ENCODE measurements around the gene IRAK1. TPM values are rescaled to one million over a fixed set of nuclear protein-coding genes. Genes with fewer than 3 reads are reported as not detected.

IRAK1 gene
- total and polyA plus RNA-seq, 2 of the 8 experiments (the other 6 are each of a cell fraction or from before 2014, with no cell fraction given), result 26.6 to 41.7 TPM

GRCh38 chrX:154064637-154065435, 45.1 kb upstream of the IRAK1 start:
- Histone ChIP-seq H3K79me2 (ENCODE audit: control insufficient read depth in 1 of 2, insufficient read depth in 2 of 2, low read length in 2 of 2) (peaks cover 0 to 64% of the 10 kb centered on the region in 2 experiments; a peak in 2 of 4 replicates), H3K56ac (replicated peaks; ENCODE audit: insufficient read length, low read depth, low read length) (no peak overlapping the region), H3K27me3 (replicated peaks in 1 of 4; ENCODE audit: control insufficient read depth in 3 of 4, extremely low read depth in 1 of 4, insufficient read depth in 3 of 4, low read length in 3 of 4) (no peaks in the 10 kb centered on the region), H3K14ac (ENCODE audit: insufficient read length) (no peak overlapping the region), H3K23me2 (ENCODE audit: low read depth, low read length) (no peaks in the 10 kb centered on the region), H4K8ac (ENCODE audit: extremely low read depth, insufficient read depth, low read length) (no peak overlapping the region), H3K9me3 (ENCODE audit: insufficient read depth in 2 of 2, low read depth in 1 of 2, low read length in 1 of 2) (no peaks in the 10 kb centered on the region), H2BK12ac (ENCODE audit: low read depth, low read length) (no peak overlapping the region), H2AFZ (ENCODE audit: low read length) (no peak overlapping the region), H2BK15ac (ENCODE audit: low read length) (no peak overlapping the region), H3K18ac (ENCODE audit: extremely low read depth, low read length) (no peak overlapping the region), H3K4me1 (replicated peaks in 1 of 4; ENCODE audit: control insufficient read depth in 3 of 4, insufficient read depth in 4 of 4, low read length in 3 of 4) (no peaks in the 10 kb centered on the region), H4K91ac (replicated peaks; ENCODE audit: insufficient read length, low read length) (no peak overlapping the region), H3K79me1 (ENCODE audit: low read depth, low read length) (no peaks in the 10 kb centered on the region), H2BK20ac (ENCODE audit: low read length) (no peak overlapping the region), H4K20me1 (replicated peaks in 1 of 2; ENCODE audit: control insufficient read depth in 1 of 2, insufficient read depth in 2 of 2, low read length in 2 of 2) (peaks cover 3 to 9% of the 10 kb centered on the region in 2 experiments), H2BK5ac (ENCODE audit: low read depth, low read length) (no peak overlapping the region), H4K5ac (ENCODE audit: insufficient read length, low read depth, low read length) (no peak overlapping the region), H3K27ac (ENCODE audit: low read depth, low read length) (no peak overlapping the region), H3K9ac (replicated peaks in 1 of 4; ENCODE audit: extremely low read depth in 1 of 4, low read depth in 3 of 4, low read length in 3 of 4) (no peak overlapping the region), H2AK5ac (ENCODE audit: low read depth, low read length) (no peak overlapping the region), H3K4ac (replicated peaks; ENCODE audit: insufficient read length, low read depth, low read length) (no peak overlapping the region), H3K36me3 (ENCODE audit: control insufficient read depth in 2 of 4, insufficient read depth in 4 of 4, low read length in 3 of 4) (no peaks in the 10 kb centered on the region), H2BK120ac (replicated peaks; ENCODE audit: low read depth, low read length) (no peak overlapping the region), H3K4me3 (ENCODE audit: extremely low read depth in 1 of 4, insufficient read depth in 2 of 4, low read depth in 3 of 4, low read length in 4 of 4) (no peak overlapping the region), H3K4me2 (ENCODE audit: insufficient read depth in 1 of 2, low read depth in 2 of 2, low read length in 2 of 2) (no peak overlapping the region), H3K23ac (ENCODE audit: insufficient read length) (no peak overlapping the region)
- 88% methylated on average over 9 of the region's 9 CpGs; no CpG with 5 or more reads in 1 of the 2 experiments for WGBS, 2 experiments (ENCODE audit: extremely low coverage in 1 of 2, insufficient coverage in 1 of 2, insufficient read length in 1 of 2, insufficient replicate concordance in 2 of 2, low coverage in 1 of 2, low lambda C conversion rate in 2 of 2, missing lambda C conversion rate in 1 of 2)
- FAIRE-seq, result no peak
- ChIA-PET CTCF (ENCODE audit: partially characterized antibody) (interaction anchor here (0.7 to 2.1 kb wide), 4 partner anchors 12 to 111 kb away, joined by 3 to 7 read pairs (median 3); no protein-coding TSS in a partner anchor), POLR2A (ENCODE audit: partially characterized antibody) (no interaction called here)
- no peak for DNase-seq (ENCODE audit: low read depth in 1 of 2, low spot score in 2 of 2)
- TF ChIP-seq RBBP5 (IDR thresholded peaks at IDR 0.05; ENCODE audit: borderline replicate concordance, low read depth, low read length), result no peak
- no peak for TF ChIP-seq E2F6 (IDR thresholded peaks at IDR 0.05)
- TF ChIP-seq POLR2A (IDR thresholded peaks at IDR 0.05; ENCODE audit: control extremely low read depth in 1 of 2, low read depth in 2 of 2, low read length in 2 of 2), result no peak
- TF ChIP-seq EP300 (IDR thresholded peaks at IDR 0.05; ENCODE audit: borderline replicate concordance in 1 of 2, low read depth in 2 of 2, low read length in 2 of 2), result no peak
- TF ChIP-seq ZNF274 (IDR thresholded peaks at IDR 0.05; ENCODE audit: borderline replicate concordance, extremely low read depth, low read length), result no peak
- TF ChIP-seq NRF1 (IDR thresholded peaks at IDR 0.05; ENCODE audit: low read depth, low read length), result no peak
- TF ChIP-seq CTBP2 (IDR thresholded peaks at IDR 0.05; ENCODE audit: borderline replicate concordance, insufficient read depth, insufficient read length, low read length), result no peak
- no peak for TF ChIP-seq JUN (IDR thresholded peaks at IDR 0.05; ENCODE audit: low read depth, low read length)
- no peak for TF ChIP-seq CEBPB (IDR thresholded peaks at IDR 0.05; ENCODE audit: low read depth, low read length)
- TF ChIP-seq EZH2 (IDR thresholded peaks at IDR 0.05; ENCODE audit: low read depth, low read length, severe bottlenecking), result no peak
- no peak for TF ChIP-seq KDM5A (IDR thresholded peaks at IDR 0.05; ENCODE audit: low read length)
- no peak for TF ChIP-seq SP4 (IDR thresholded peaks at IDR 0.05; ENCODE audit: low read length)
